ENCODE results near the gene KRT12.

KRT12 gene

GRCh38 chr17:40854175-40854814 is 12.7 kb downstream of the KRT12 start:
- in situ Hi-C loops (cut with MboI; ENCODE audit: low pct_unique_long_range_greater_than_20kb, low sequenced_read_pairs): no loop called here
- no peak for DNase-seq

- DNase-seq: no peak
- in situ Hi-C loops (cut with MboI; ENCODE audit: low pct_unique_long_range_greater_than_20kb, low sequenced_read_pairs): no loop called here
Measured at GRCh38 chr17:40852364-40852763, 14.7 kb downstream of the KRT12 start.

- in situ Hi-C loops (cut with MboI; ENCODE audit: low pct_unique_long_range_greater_than_20kb, low sequenced_read_pairs): no loop called here
Measured at GRCh38 chr17:40850293-40850972, 16.6 kb downstream of the KRT12 start.

GRCh38 chr17:40849723-40850122 is 17.3 kb downstream of the KRT12 start:
- DNase-seq: no peak
- in situ Hi-C loops (cut with MboI; ENCODE audit: low pct_unique_long_range_greater_than_20kb, low sequenced_read_pairs): no loop called here

More at GRCh38 chr17:40850293-40850972, 16.6 kb downstream of the KRT12 start:
- no peak for DNase-seq

- no peak for DNase-seq
Measured at GRCh38 chr17:40848583-40849235, 18.3 kb downstream of the KRT12 start.

DNA sequence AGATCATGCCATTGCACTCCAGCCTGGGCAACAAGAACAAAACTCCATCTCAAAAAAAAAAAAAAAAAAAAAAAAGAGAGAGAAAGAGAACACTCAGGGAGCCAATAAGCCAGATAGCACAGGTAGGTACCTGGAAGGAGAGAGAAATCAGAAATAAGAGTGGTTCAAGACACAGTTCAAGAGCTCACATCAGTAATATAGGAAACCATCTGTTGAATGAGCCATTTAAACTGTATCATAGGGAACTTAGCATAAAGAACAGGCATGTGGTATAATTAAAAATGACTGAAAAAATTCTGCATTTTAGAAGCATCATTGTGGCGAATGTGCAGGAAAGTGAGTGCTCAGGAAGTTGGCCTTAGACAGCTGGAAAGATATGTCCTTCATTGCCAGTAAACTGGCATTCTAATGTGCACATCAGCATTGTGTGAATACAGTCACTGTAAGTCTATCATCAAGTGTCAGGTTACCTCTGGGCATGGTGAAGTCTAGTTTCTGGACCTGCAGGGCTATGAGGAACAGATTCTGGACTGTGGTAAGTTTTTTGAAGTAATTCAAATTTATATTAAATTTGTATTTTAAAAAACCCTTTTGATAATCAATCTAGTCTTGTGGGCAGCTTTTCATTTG is 20.4 kb downstream of the KRT12 start:
- DNase-seq: no peak
- in situ Hi-C loops (cut with MboI; ENCODE audit: low pct_unique_long_range_greater_than_20kb, low sequenced_read_pairs): no loop called here

More at GRCh38 chr17:40848583-40849235, 18.3 kb downstream of the KRT12 start:
- in situ Hi-C loops (cut with MboI; ENCODE audit: low pct_unique_long_range_greater_than_20kb, low sequenced_read_pairs): no loop called here

DNA sequence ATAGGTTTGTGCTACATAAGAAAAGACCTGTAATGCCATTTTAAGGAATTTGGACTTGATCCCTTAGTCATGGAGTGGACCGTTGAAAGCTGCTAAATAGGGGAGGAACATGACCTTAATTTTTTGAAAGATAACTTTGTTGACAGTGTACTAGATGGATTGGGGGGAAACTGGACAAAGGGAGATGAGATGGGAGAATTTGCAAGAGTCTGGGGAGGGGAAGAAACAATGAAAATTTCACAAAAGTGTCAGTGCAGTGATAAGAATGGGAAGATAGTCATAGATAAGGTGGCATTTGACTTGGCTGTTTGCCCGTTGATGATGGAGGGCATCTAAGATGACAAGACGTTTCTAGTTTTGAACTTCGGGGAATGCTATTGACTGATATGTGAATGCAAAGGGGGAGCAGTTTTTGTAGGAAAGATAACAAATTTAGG is 22.3 kb downstream of the KRT12 start:
- DNase-seq: no peak
- in situ Hi-C loops (cut with MboI; ENCODE audit: low pct_unique_long_range_greater_than_20kb, low sequenced_read_pairs): no loop called here

GRCh38 chr17:40843242-40843641 is 23.8 kb downstream of the KRT12 start:
- in situ Hi-C loops (cut with MboI; ENCODE audit: low pct_unique_long_range_greater_than_20kb, low sequenced_read_pairs): no loop called here
- DNase-seq: no peak

GRCh38 chr17:40841246-40841645 is 25.8 kb downstream of the KRT12 start:
- in situ Hi-C loops (cut with MboI; ENCODE audit: low pct_unique_long_range_greater_than_20kb, low sequenced_read_pairs): no loop called here
- DNase-seq: no peak

GRCh38 chr17:40839194-40839593 is 27.8 kb downstream of the KRT12 start:
- in situ Hi-C loops (cut with MboI; ENCODE audit: low pct_unique_long_range_greater_than_20kb, low sequenced_read_pairs): no loop called here
- DNase-seq: no peak

DNA sequence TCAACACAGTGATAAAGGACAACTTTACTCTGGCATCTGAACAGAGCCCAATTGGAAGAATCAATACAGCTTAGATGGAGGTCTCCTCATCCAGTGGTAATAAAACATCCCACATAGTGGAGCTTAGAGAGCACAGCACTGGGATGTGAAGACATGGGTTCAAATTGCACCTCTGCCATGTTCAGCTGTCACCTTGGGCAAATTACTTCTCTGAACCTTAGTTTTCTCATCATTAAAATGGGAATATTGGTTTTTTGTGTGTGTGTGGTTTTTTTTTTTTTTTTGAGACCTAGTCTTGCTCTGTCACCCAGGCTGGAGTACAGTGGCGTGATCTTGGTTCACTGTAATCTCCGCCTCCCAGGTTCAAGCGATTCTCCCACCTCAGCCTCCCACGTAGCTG is 31.0 kb downstream of the KRT12 start:
- no peak for DNase-seq
- in situ Hi-C loops (cut with MboI; ENCODE audit: low pct_unique_long_range_greater_than_20kb, low sequenced_read_pairs): no loop called here

DNA sequence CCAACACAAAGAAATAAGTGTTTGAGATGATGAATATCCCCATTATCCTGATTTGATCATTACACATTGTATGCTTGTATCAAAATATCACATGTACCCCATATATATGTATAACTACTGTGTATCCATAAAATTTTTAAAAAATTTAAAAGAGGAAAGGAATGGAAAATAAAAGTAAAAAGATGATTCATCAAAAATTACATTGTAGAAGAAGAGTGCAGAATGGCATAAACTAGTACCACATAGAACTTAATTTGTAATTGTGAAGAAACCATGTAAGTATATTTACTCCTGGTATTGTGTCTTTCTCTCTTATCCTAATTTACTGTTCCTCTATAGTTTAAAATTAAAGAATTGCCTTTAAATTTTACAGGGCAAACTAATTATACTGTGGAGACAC is 33.1 kb downstream of the KRT12 start:
- in situ Hi-C loops (cut with MboI; ENCODE audit: low pct_unique_long_range_greater_than_20kb, low sequenced_read_pairs): no loop called here
- no peak for DNase-seq

DNA sequence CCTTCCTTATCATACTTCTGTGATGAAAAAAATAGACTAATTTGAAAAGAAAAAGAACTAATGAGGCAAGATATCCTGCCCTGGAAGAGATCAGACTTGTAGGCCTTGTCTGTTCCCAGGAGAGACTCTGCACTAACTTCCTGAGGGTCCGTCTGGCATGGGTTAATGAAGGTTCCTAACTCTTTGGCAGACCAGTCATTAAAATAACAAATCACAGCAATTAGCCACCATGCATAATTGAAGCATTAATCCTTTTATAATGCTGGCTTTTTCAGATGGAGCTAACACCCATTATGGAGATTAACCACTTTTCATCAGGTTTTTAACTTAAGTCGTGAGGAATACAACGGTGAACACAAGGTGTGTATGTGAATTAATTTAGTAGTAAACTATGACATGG is 34.2 kb downstream of the KRT12 start:
- no peak for DNase-seq
- in situ Hi-C loops (cut with MboI; ENCODE audit: low pct_unique_long_range_greater_than_20kb, low sequenced_read_pairs): no loop called here

DNA sequence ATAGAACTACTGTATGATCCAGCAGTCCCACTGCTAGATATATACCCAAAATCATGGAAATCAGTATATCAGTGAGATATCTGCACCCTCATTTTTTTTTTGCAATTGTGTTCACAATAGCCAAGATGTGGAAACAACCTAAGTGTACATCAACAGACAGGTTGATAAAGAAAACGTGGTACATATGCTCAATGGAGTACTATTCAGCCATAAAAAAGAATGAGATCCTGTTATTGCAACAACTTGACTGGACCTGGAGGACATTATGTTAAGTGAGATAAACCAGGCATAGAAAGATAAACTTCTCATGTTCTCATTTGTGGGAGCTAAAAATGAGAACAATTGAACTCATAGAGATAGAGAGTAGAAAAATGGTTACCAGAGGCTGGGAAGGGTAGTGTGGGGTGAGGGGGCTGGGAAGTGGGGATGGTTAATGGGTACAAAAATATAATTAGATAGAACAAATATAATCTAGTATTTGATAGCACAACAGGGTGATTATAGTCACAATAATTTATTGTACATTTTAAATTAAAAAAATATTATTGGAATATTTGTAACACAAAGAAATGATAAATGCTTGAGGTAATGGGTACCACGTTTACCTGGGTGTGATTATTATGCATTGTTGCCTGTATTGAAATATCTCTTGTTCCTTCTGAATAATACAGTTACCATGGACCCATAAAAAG is 36.8 kb downstream of the KRT12 start:
- in situ Hi-C loops (cut with MboI; ENCODE audit: low pct_unique_long_range_greater_than_20kb, low sequenced_read_pairs): no loop called here
- DNase-seq: no peak

GRCh38 chr17:40828454-40829044 is 38.5 kb downstream of the KRT12 start:
- in situ Hi-C loops (cut with MboI; ENCODE audit: low pct_unique_long_range_greater_than_20kb, low sequenced_read_pairs): no loop called here
- DNase-seq: no peak

DNA sequence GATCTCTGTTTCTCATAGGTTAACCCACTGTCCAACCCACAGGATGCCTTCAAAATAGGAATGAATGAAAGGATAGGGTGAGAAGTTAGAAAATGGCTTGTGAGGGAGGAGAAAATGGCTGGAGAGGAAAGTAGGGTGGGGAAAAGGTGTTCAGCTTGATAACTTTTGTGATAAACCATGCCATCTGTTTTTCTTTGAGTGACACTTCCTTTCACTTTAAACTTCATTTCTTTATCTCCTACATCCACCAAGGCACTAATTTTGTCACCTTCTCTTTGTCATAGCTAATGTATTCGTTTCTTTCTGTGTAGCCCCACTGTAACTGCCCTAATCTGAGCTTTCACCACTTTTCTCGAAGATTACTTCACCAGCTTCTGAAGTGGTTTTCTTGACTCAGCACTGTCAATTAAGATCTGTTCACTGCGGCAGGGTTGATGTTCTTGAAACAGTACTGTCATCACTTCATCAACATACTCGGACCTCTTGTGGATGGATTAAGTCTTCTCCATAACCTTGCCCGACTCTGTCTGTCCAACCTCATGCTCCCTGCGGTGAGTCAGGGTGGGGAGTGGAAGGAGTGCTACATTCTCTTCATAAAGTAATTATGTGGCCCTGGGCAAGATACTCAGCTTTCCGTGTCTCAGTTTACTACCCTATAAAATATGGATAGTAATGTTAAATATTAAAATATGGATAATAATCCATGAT is 39.1 kb downstream of the KRT12 start:
- DNase-seq: no peak
- in situ Hi-C loops (cut with MboI; ENCODE audit: low pct_unique_long_range_greater_than_20kb, low sequenced_read_pairs): no loop called here

GRCh38 chr17:40825599-40825998 is 41.4 kb downstream of the KRT12 start:
- DNase-seq: no peak
- in situ Hi-C loops (cut with MboI; ENCODE audit: low pct_unique_long_range_greater_than_20kb, low sequenced_read_pairs): no loop called here

GRCh38 chr17:40824015-40824832 is 42.8 kb downstream of the KRT12 start:
- no peak for DNase-seq
- in situ Hi-C loops (cut with MboI; ENCODE audit: low pct_unique_long_range_greater_than_20kb, low sequenced_read_pairs): no loop called here

Measured in KBM-7 (cell line).